GM12801 (cell line): Measurements from ENCODE around the gene CAMK2A.

Experiments used
- TF ChIP-seq, protein P1 (sequence below): IDR thresholded peaks from one replicate; pipeline ENCODE4 v1.5.1; 2011; ENCODE audit warnings: control low read depth; ENCODE audit not compliant: insufficient read length; ENCODE audit errors: extremely low read depth

Gene CAMK2A

DNA sequence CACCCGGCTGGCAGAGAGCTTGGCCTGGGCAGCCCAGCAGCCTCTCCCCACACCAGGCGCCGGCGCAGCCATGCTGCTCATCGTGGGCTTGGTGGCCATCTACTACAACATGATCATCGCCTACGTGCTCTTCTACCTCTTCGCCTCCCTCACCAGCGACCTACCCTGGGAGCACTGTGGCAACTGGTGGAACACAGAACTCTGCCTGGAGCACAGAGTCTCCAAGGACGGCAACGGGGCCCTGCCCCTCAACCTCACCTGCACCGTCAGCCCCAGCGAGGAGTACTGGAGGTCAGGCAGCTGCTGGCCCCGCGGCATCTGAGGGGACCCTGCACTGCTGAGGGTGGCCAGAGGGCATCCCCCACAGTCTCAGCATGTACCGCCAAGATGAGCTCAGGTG, 92.6 kb downstream of the CAMK2A start:
- TF ChIP-seq, protein P1, sequence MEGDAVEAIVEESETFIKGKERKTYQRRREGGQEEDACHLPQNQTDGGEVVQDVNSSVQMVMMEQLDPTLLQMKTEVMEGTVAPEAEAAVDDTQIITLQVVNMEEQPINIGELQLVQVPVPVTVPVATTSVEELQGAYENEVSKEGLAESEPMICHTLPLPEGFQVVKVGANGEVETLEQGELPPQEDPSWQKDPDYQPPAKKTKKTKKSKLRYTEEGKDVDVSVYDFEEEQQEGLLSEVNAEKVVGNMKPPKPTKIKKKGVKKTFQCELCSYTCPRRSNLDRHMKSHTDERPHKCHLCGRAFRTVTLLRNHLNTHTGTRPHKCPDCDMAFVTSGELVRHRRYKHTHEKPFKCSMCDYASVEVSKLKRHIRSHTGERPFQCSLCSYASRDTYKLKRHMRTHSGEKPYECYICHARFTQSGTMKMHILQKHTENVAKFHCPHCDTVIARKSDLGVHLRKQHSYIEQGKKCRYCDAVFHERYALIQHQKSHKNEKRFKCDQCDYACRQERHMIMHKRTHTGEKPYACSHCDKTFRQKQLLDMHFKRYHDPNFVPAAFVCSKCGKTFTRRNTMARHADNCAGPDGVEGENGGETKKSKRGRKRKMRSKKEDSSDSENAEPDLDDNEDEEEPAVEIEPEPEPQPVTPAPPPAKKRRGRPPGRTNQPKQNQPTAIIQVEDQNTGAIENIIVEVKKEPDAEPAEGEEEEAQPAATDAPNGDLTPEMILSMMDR: no peak

DNA sequence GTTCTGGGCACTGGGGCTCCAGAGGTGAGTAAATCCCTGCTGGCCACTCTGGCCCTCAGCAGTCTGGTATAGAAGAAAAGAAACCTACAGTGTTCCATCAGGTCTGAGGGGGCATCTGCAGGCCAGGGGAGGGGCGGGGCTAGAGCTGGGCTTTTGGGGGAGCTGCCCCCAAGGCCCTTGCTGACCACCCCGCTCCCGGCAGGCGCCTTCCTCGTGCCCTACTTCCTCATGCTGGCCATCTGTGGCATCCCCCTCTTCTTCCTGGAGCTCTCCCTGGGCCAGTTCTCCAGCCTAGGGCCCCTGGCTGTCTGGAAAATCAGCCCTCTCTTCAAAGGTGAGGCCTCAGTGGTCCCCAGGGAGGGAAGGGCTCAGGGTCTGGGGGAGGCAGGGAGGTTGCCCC, 93.1 kb downstream of the CAMK2A start:
- TF ChIP-seq, protein P1: no peak

DNA sequence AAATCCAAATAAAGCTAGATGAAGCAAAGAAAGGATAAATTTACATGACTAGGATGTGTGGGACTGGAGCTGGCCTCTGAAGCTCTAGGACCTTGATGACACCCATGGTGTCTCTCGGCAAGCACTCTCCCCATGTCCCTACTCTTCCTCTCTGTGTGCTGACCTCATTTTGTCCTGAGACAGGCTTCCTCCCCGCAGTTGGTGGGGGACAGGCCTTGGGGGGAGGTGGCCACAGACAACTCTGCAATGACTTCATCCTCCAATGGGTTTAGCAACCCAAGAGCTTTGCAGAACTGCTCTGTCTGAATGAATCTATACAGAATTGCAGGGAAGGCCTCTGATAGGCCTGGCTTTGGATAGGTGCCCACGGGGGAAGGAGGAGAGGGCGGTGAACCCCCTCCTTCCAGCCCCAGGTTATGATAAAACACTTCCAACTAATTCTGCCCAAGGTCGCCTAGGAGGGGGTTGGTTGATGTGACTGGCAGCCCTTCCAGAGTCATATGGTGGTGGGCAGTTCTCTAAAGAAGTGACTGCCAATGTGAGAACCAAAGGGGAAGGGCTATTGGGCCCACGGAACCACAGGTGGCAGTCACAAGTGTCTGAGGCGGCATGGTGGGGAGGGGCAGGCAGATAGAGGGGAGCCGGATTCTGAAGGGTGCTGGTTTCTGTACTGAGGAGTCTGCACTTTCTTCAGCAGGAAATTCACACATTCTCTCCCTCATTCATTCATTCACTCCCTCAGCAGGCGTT, 93.7 kb downstream of the CAMK2A start:
- TF ChIP-seq, protein P1: no peak

- TF ChIP-seq, protein P1: no peak
Measured at GRCh38 chr5:150192462-150192861, 97.1 kb downstream of the CAMK2A start.

DNA sequence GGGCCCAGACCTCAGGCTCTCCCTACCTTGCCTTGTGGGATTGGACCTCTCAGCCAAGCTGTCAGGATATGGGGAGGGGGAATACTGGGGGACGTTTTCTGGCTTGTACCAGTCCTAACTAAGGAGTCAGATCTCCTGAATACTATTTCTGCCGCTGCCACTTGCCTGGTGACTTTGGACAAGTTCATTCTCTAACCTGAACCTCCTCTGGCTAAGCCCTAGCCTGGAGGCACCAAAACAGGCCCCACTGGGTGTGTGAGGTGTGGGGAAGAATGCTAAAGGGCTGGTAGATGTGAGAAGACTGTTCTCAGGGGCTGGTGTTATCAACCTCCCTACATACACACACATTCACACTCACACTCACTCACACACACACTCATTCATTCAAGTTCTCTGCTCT, 98.6 kb downstream of the CAMK2A start:
- TF ChIP-seq, protein P1: no peak

DNA sequence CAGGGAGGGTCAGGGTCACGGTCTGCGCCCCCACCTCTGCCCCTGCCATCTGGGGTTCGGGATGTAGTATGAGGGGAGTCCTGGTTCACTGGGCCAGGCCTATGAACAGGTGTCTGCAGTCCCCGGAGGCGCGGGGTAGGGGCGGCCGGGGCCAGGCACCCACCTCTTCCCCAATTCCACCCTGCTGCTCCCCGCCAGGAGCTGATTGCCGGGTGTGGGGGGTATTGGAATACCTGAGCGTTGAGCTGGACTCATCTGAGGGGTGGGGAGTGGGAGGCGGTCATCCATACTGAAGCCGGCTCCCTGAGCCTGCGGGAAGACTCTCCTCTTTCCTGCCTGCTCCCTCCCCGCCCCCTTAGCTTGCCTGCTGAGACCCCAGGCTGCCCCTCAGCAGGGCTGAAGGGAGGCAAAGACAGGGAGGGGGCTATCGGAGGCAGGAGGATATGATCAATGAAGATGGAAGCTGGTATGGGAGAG, 99.0 kb downstream of the CAMK2A start:
- TF ChIP-seq, protein P1: no peak

DNA sequence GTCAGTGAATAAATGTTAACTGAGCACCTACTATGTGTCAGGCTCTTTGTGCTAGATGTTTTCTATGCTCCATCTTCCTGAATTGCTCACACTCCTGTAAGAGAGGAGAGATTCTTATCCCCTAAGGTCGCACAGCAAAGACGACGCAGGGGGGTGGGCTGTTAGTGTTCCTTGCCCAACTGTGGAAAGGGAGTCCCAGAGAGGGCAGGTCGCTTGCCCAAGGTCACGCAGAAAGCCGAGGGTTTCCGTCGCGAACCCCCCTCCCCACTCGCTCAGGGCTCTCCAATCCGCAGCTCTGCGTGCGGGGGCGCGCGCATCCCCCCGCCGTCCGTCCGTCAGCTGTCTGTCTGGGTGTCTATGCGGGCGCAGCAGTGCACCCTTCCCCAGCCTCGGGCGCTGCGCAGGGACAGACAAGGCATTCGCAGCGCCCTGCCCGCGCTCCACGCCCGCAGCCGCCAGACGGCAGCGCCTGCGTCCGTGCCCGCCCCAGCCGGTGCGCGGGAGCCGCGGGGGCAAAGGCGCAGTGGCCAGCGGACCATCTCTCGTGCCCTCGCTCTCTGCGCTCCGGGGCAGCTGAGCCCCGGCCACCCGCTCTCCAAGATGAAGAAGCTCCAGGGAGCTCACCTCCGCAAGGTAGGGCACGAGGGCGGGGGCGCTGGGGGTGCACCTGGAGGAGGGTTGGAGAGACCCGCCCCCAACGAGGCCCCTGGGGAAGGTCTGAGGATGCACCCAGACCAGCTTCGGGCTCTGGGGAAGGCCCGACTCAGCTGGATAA, 99.7 kb downstream of the CAMK2A start, which contains the start of gene SLC6A7:
TSS of gene SLC6A7 (plus strand) at position 335 of the 775 bp plus-strand sequence. CDS start at position 601, 266 bp downstream.
- TF ChIP-seq, protein P1: no peak
